SK-N-SH treated with all-trans-retinoic acid at 6 μM for 48 hours (cell line): ENCODE measurements around the gene RSKR.

Source experiments
- TCF4 ChIP-seq: fragments of 250-450 bp; sonication (Bioruptor Pico); IDR thresholded peaks from 2 replicates; pipeline ENCODE4 v1.8.0; 2021; ENCODE audit warnings: mild to moderate bottlenecking, moderate library complexity, borderline replicate concordance
- TF ChIP-seq, protein P1 (sequence below): fragments of 250-450 bp; sonication (Bioruptor Pico); IDR thresholded peaks from 2 replicates; pipeline ENCODE4 v1.5.1; 2020; ENCODE audit warnings: low read depth, mild to moderate bottlenecking, moderate library complexity
- TF ChIP-seq, protein P2 (sequence below): fragments of 250-450 bp; sonication (Bioruptor Pico); IDR thresholded peaks from 2 replicates; pipeline ENCODE4 v1.5.1; 2021; ENCODE audit warnings: mild to moderate bottlenecking, moderate library complexity

GRCh38 chr17:28663723-28664122, 49.7 kb upstream of the RSKR start:
- TF ChIP-seq, protein P1, sequence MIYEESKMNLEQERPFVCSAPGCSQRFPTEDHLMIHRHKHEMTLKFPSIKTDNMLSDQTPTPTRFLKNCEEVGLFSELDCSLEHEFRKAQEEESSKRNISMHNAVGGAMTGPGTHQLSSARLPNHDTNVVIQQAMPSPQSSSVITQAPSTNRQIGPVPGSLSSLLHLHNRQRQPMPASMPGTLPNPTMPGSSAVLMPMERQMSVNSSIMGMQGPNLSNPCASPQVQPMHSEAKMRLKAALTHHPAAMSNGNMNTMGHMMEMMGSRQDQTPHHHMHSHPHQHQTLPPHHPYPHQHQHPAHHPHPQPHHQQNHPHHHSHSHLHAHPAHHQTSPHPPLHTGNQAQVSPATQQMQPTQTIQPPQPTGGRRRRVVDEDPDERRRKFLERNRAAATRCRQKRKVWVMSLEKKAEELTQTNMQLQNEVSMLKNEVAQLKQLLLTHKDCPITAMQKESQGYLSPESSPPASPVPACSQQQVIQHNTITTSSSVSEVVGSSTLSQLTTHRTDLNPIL (CRISPR knock-in tag), result no peak
- TF ChIP-seq, protein P2, sequence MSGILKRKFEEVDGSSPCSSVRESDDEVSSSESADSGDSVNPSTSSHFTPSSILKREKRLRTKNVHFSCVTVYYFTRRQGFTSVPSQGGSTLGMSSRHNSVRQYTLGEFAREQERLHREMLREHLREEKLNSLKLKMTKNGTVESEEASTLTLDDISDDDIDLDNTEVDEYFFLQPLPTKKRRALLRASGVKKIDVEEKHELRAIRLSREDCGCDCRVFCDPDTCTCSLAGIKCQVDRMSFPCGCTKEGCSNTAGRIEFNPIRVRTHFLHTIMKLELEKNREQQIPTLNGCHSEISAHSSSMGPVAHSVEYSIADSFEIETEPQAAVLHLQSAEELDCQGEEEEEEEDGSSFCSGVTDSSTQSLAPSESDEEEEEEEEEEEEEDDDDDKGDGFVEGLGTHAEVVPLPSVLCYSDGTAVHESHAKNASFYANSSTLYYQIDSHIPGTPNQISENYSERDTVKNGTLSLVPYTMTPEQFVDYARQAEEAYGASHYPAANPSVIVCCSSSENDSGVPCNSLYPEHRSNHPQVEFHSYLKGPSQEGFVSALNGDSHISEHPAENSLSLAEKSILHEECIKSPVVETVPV (CRISPR knock-in tag), result no peak
- TF ChIP-seq TCF4 (CRISPR knock-in tag), result no peak
